ENCODE measurements around the gene SYNE3. TPM values are rescaled to one million over a fixed set of nuclear protein-coding genes. Genes with fewer than 3 reads are reported as not detected.

SYNE3 gene
- total and polyA plus RNA-seq, 4 donors: 2.0 to 12.2 (median 5.4) TPM

DNA sequence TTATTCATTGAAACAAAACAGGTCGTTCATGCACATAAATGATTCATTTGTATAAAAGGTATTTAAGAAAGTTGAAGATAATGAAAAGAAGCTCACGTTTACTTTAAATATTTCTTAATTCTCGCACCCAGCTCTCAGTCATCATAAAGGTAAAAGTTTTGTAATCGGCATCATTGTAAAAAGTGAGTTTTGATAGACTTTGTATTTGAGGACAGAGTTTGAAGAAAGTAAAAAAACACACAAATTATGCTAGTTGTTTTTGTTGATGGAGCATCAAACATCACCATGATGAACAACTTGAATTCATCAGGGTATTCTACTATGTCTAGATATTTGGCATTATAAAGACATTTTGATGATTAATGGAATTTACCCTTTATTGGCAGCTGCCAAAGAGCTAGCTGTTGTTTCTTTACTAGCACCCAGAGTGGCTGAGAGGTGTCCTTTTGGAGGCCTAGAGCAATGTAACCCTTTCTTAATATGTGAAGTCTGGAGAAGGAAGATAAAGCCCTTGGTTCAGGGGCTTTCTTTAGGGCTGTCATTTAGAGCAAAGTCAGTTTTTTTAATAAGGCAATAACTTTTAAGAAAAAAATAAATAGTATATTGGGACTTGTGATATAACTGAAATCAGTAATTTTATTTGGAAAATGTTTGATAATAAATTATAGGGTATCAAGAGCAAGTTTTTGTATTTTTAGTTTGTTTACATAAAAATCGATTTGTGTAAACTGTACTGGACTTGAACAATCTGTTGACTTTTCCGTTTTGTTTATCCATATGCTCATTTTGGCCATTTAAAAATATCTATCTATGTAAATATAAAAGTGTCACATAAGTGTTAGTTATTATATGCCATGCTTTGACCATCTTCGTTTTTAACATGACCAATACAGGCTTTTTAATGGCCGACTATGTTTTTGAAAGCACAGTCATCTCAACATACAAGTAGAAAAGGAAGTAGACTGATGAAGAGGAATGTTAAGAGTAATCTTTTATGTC, 25.8 kb upstream of the SYNE3 start:
- no peak for DNase-seq (ENCODE audit: low read depth in 4 of 6, low spot score in 6 of 6)
- H3K27me3 ChIP-seq (ENCODE audit: control insufficient read depth, insufficient read depth, low read length): no peaks in the 10 kb centered on the region
- no peak overlapping the region for H3K27ac ChIP-seq (ENCODE audit: low read depth, low read length)
- H3K4me3 ChIP-seq (ENCODE audit: low read depth, low read length): no peak overlapping the region
- WGBS (ENCODE audit: insufficient coverage): no CpG with 5 or more reads among the region's 8 CpGs
- peaks cover 7% of the 10 kb centered on the region for H3K36me3 ChIP-seq (ENCODE audit: control insufficient read depth, insufficient read depth, low read length)
- H3K9me3 ChIP-seq (ENCODE audit: control insufficient read depth, insufficient read depth, low read length): no peaks in the 10 kb centered on the region
- H3K4me1 ChIP-seq (ENCODE audit: control insufficient read depth, insufficient read depth, low read length): no peaks in the 10 kb centered on the region

DNA sequence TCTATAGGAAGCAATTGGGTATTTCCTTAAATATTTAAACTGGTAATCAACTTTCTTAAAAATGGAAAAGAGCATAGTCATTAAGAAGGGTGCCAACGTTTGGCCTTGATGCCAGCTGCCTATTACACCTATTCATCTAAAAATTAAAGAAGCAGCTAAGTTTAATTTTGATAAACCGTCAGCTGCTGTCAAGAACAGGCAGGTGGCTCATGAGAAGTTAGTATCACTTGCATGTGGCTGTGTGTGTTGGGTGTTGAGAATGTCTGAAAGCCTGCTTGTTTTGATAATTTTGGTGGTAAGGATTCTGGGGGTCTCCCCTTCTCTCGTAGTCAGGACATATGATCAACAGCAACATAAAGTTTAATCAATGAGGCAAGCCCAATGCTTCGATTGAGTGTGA, 24.9 kb upstream of the SYNE3 start:
- WGBS (ENCODE audit: insufficient coverage): 80% methylated on average over 1 of the region's 4 CpGs
- H3K27me3 ChIP-seq (ENCODE audit: control insufficient read depth, insufficient read depth, low read length): no peaks in the 10 kb centered on the region
- no peaks in the 10 kb centered on the region for H3K9me3 ChIP-seq (ENCODE audit: control insufficient read depth, insufficient read depth, low read length)
- no peak overlapping the region for H3K27ac ChIP-seq (ENCODE audit: low read depth, low read length)
- DNase-seq (ENCODE audit: low read depth in 4 of 6, low spot score in 6 of 6): no peak
- no peak overlapping the region for H3K4me3 ChIP-seq (ENCODE audit: low read depth, low read length)
- H3K4me1 ChIP-seq (ENCODE audit: control insufficient read depth, insufficient read depth, low read length): no peaks in the 10 kb centered on the region
- H3K36me3 ChIP-seq (ENCODE audit: control insufficient read depth, insufficient read depth, low read length): peaks cover 6% of the 10 kb centered on the region

DNA sequence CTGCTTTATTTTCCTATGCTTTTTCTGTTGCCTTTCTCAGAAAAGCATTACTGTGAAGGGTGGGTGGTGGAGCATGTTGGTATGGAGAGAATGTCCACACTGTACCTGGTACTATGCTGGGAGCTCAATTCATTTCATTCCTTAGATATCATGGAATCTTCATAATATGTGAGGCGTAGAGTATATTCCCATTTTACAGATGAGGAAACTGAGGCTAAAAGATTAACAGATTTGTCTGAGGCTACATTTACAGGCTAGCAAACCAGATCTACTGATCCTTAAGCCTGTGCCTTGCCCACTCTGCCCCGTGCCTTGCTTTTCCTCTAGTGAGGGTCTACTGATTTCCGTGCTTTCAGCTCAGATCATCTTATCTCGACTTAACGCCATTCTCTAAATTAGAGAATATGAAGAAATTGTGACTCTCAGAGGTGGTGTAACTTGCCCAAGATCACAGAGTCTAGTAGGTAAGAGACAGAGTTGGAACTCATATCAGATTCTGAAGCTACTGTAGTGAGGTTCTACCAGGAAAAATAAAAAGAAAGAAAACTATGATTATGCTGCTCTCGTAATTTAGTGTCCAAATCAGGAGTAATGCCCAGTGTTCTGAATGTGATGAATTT, 23.9 kb upstream of the SYNE3 start:
- WGBS (ENCODE audit: insufficient coverage): 92% methylated on average over 2 of the region's 6 CpGs

DNA sequence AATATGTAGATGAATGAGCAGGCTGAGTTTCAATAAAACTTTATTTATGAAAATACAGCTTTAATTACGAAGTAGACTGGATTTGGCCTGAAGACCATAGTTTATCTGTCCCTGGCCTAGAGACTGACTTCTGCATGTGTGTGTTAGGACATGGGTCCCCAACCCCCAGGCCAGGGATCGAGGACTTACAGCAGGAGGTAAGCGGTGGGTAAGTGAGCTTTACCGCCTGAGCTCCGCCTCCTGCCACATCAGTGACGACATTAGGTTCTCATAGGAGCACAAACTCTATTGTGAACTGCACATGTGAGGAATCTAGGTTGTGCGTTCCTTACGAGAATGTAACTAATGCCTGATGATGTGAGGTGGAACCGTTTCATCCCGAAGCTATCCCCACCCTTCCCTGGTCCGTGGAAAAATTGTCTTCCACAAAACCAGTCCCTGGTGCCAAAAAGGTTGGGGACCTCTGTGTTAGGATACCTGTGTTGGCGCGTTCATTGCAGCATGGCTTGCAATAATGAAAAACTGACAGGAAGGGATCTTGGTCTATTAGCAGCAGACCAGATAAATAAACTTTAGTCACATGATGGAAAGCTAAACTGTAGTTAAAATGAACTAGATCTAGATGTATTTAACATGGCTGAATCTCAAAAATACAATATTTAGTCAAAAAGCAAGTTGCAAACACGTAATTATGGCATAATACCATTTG, 22.5 kb upstream of the SYNE3 start:
- Histone ChIP-seq H3K27ac (ENCODE audit: low read depth, low read length) (no peak overlapping the region), H3K27me3 (ENCODE audit: control insufficient read depth, insufficient read depth, low read length) (no peaks in the 10 kb centered on the region), H3K4me3 (ENCODE audit: low read depth, low read length) (no peak overlapping the region), H3K9me3 (ENCODE audit: control insufficient read depth, insufficient read depth, low read length) (no peaks in the 10 kb centered on the region), H3K4me1 (ENCODE audit: control insufficient read depth, insufficient read depth, low read length) (peaks cover 10% of the 10 kb centered on the region), H3K36me3 (ENCODE audit: control insufficient read depth, insufficient read depth, low read length) (no peaks in the 10 kb centered on the region)
- DNase-seq (ENCODE audit: low read depth in 4 of 6, low spot score in 6 of 6): no peak
- WGBS (ENCODE audit: insufficient coverage): 87% methylated on average over 8 of the region's 14 CpGs

More for the DNA sequence above, 23.9 kb upstream of the SYNE3 start:
- no peak overlapping the region for H3K4me3 ChIP-seq (ENCODE audit: low read depth, low read length)
- DNase-seq (ENCODE audit: low read depth in 4 of 6, low spot score in 6 of 6): no peak
- no peaks in the 10 kb centered on the region for H3K27me3 ChIP-seq (ENCODE audit: control insufficient read depth, insufficient read depth, low read length)
- H3K36me3 ChIP-seq (ENCODE audit: control insufficient read depth, insufficient read depth, low read length): peaks cover 6% of the 10 kb centered on the region
- no peak overlapping the region for H3K27ac ChIP-seq (ENCODE audit: low read depth, low read length)
- H3K4me1 ChIP-seq (ENCODE audit: control insufficient read depth, insufficient read depth, low read length): peaks cover 9% of the 10 kb centered on the region
- H3K9me3 ChIP-seq (ENCODE audit: control insufficient read depth, insufficient read depth, low read length): no peaks in the 10 kb centered on the region

DNA sequence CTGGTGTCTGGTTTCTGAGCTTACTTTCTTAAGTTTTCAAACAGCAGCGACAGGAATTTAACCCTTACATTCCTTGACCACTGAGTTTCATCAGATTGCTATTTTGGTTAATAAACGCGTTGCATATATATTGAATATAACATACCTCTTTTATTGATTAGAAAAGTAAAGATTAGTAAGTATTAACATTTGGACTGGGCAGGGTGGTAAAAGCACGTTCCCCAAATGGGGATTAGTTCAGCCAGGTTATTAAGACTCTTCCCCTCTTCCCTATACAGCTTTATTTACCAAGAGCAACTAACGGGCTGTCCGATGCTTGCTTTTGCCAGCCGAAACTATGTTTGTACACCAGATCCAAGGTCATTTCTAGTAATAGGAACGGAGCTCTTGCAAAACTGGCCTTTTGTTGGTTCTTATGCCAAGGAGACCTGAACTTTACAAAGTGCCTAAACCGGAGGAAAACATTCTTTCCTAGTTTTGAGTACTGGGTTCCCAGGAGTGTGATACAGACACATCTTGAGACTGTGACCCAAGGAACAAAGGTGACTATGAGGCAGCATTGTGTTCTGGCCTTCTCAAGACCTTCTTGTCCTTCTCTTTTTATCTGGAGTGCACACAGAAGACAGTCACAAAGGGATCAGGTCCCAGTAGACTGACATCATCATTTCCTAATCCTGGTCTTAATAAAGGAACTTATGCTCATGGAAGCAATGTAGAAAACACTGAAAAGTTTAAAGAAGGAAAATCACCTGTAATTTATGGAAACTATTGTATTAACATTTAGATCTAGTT, 21.0 kb upstream of the SYNE3 start:
- Histone ChIP-seq H3K27ac (ENCODE audit: low read depth, low read length) (no peak overlapping the region), H3K4me3 (ENCODE audit: low read depth, low read length) (no peak overlapping the region), H3K27me3 (ENCODE audit: control insufficient read depth, insufficient read depth, low read length) (no peaks in the 10 kb centered on the region), H3K9me3 (ENCODE audit: control insufficient read depth, insufficient read depth, low read length) (no peaks in the 10 kb centered on the region), H3K4me1 (ENCODE audit: control insufficient read depth, insufficient read depth, low read length) (peaks cover 18% of the 10 kb centered on the region), H3K36me3 (ENCODE audit: control insufficient read depth, insufficient read depth, low read length) (no peaks in the 10 kb centered on the region)
- 65% methylated on average over 5 of the region's 9 CpGs for WGBS (ENCODE audit: insufficient coverage)
- no peak for DNase-seq (ENCODE audit: low read depth in 4 of 6, low spot score in 6 of 6)

DNA sequence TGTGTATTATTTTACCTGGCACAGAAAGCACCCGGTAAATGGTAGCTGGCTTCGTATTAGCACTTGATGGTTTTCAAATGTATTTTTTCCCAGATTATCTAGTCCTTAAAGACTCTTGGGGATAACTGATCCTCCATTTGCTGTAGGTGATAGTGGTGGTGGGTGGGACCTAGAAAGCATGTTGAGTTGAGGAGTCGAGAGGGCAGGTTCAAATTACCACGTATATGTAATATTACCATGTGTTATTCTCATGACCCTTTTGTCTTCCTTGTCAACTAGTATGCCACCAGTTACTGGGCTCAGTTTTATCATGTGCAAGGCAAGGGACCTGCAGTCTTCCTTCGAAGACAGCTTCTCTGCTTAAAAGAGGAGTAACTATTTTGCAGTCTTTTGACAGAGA, 20.2 kb upstream of the SYNE3 start:
- WGBS (ENCODE audit: insufficient coverage): 79% methylated on average over 2 of the region's 5 CpGs
- no peak for DNase-seq (ENCODE audit: low read depth in 4 of 6, low spot score in 6 of 6)
- H3K27me3 ChIP-seq (ENCODE audit: control insufficient read depth, insufficient read depth, low read length): no peaks in the 10 kb centered on the region
- H3K36me3 ChIP-seq (ENCODE audit: control insufficient read depth, insufficient read depth, low read length): no peaks in the 10 kb centered on the region
- H3K27ac ChIP-seq (ENCODE audit: low read depth, low read length): no peak overlapping the region
- no peaks in the 10 kb centered on the region for H3K9me3 ChIP-seq (ENCODE audit: control insufficient read depth, insufficient read depth, low read length)
- peaks cover 18% of the 10 kb centered on the region for H3K4me1 ChIP-seq (ENCODE audit: control insufficient read depth, insufficient read depth, low read length)
- H3K4me3 ChIP-seq (ENCODE audit: low read depth, low read length): no peak overlapping the region

DNA sequence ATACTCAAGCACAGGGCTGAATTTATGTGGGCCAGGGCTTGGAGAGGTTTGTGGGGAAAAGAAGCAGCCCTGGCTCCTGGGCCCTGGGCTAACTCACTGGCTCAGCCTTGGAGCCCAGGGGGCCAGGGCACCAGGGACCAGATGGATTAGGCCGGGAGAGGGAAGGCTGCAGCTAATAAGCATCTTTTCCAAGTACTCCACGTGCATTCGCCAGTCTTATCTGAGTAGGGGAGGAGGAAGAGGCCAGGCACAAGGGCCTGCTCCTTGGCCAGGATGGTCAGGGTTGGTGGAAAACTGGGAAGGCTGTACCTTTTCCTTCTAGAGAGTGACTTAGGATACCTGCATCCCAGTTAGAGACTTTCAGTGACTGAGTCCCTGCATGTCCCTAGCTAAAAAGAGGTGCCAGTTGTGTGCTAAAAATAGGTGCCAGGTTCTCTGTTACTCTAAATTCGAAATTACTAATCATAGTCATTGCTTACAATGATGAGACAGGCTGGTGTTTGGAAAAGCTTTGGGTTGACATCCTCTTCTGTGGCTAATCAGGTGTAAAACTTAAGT, 19.7 kb upstream of the SYNE3 start:
- peaks cover 18% of the 10 kb centered on the region for H3K4me1 ChIP-seq (ENCODE audit: control insufficient read depth, insufficient read depth, low read length)

DNA sequence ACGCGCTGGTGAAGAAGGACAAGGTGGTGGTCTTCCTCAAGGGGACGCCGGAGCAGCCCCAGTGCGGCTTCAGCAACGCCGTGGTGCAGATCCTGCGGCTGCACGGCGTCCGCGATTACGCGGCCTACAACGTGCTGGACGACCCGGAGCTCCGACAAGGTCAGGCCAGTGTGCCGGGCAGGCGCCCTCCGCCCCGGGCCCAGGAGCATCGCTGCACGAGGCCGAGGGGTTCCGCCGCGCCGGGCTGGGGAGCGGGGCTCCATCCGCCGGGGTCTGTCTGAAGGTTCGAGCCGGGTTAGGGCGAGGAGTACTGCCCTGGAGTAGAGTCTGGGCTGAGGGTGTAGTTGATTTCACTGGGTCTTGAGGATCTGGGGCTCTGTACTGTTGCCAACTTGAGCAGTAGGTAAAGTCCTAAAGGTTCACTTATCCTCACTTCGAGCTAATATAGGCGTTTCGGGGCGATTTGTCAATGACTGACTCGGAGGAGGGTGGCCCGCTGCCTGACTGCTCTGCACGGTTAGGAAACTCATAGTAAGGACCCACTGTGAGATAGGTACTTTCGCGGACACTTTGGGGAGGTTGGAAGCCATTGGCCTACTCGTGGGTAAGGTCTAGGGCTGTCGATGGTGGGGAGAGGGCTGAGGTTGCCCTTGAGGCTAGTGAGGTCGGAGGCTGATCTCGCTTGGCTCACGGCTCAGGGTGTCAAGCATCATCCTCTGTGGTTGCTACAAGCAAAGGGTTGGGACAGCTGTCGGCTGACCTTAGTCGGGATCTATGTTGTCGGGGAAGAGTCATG, 19.0 kb upstream of the SYNE3 start:
- Histone ChIP-seq H3K27ac (ENCODE audit: low read depth, low read length) (peak overlapping the region; percentile 18), H3K9me3 (ENCODE audit: control insufficient read depth, insufficient read depth, low read length) (no peaks in the 10 kb centered on the region), H3K27me3 (ENCODE audit: control insufficient read depth, insufficient read depth, low read length) (no peaks in the 10 kb centered on the region), H3K36me3 (ENCODE audit: control insufficient read depth, insufficient read depth, low read length) (no peaks in the 10 kb centered on the region), H3K4me3 (ENCODE audit: low read depth, low read length) (peak overlapping the region; percentile 79), H3K4me1 (ENCODE audit: control insufficient read depth, insufficient read depth, low read length) (peaks cover 18% of the 10 kb centered on the region)
- no peak for DNase-seq (ENCODE audit: low read depth in 4 of 6, low spot score in 6 of 6)
- WGBS (ENCODE audit: insufficient coverage): 2% methylated on average over 52 of the region's 52 CpGs

More for the DNA sequence above, 19.7 kb upstream of the SYNE3 start:
- no peak for DNase-seq (ENCODE audit: low read depth in 4 of 6, low spot score in 6 of 6)
- Histone ChIP-seq H3K27me3 (ENCODE audit: control insufficient read depth, insufficient read depth, low read length) (no peaks in the 10 kb centered on the region), H3K9me3 (ENCODE audit: control insufficient read depth, insufficient read depth, low read length) (no peaks in the 10 kb centered on the region), H3K4me3 (ENCODE audit: low read depth, low read length) (peak overlapping the region; percentile 79), H3K36me3 (ENCODE audit: control insufficient read depth, insufficient read depth, low read length) (no peaks in the 10 kb centered on the region), H3K27ac (ENCODE audit: low read depth, low read length) (no peak overlapping the region)
- WGBS (ENCODE audit: insufficient coverage): 18% methylated on average over 3 of the region's 4 CpGs

All from spinal cord (tissue), 10 donors.